Activated B cell treated with CpG ODN at 0.5 μM for 24 hours (primary cell): ENCODE results near the gene TMC5. TPM values are rescaled to one million over a fixed set of nuclear protein-coding genes. Genes with fewer than 3 reads are reported as not detected.

Source experiments
- ATAC-seq: fragments of 200-7000 bp; cut with Tn5 transposase; one replicate; pipeline ENCODE4 v1.10.0; 2021; ENCODE audit warnings: low read depth, mild to moderate bottlenecking, moderate library complexity
- CTCF ChIA-PET: fragments of 350-600 bp; sonication (Branson Sonifier 250); formaldehyde crosslinking; loops from one replicate; lab custom pipeline; 2021; ENCODE audit warnings: antibody characterized with exemption; lab: Charles Lee
- POLR2A ChIA-PET: fragments of 350-600 bp; sonication (Branson Sonifier 250); formaldehyde crosslinking; loops from one replicate; lab custom pipeline; 2021; ENCODE audit warnings: antibody characterized with exemption; lab: Charles Lee
- DNase-seq: peaks from one replicate; pipeline ENCODE4 v3.0.0; 2022
- H3K27ac Mint-ChIP-seq: one replicate; pipeline ENCODE4 v1.8.0; 2020; ENCODE audit warnings: mixed read lengths
- H3K27me3 Mint-ChIP-seq: one replicate; pipeline ENCODE4 v1.8.0; 2021; ENCODE audit warnings: mixed read lengths
- H3K36me3 Mint-ChIP-seq: one replicate; pipeline ENCODE4 v1.8.0; 2021; ENCODE audit warnings: low read depth, mixed read lengths
- H3K4me1 Mint-ChIP-seq: one replicate; pipeline ENCODE4 v1.8.0; 2021; ENCODE audit warnings: mixed read lengths
- H3K4me3 Mint-ChIP-seq: one replicate; pipeline ENCODE4 v1.8.0; 2020; ENCODE audit warnings: mild to moderate bottlenecking, mixed read lengths
- H3K9me3 Mint-ChIP-seq: one replicate; pipeline ENCODE4 v1.8.0; 2020; ENCODE audit warnings: mixed read lengths
- intact Hi-C: fragments of 100-400 bp; cut with micrococcal nuclease; formaldehyde crosslinking; loops from one replicate; pipeline ENCODE4 v1.15.1; 2024
- total RNA-seq: library from RNA; stranded (reverse); gene quantifications from 2 replicates; pipeline ENCODE4 v1.2.3, GENCODE V29; 2022
- TF ChIP-seq, protein P1 (sequence below): fragments of 200-600 bp; IDR thresholded peaks from one replicate; pipeline ENCODE4 v1.8.0; 2022; ENCODE audit warnings: antibody characterized with exemption, mild to moderate bottlenecking

The TMC5 gene
- total RNA-seq, 1 donor from 2014 or later, result not detected

DNA sequence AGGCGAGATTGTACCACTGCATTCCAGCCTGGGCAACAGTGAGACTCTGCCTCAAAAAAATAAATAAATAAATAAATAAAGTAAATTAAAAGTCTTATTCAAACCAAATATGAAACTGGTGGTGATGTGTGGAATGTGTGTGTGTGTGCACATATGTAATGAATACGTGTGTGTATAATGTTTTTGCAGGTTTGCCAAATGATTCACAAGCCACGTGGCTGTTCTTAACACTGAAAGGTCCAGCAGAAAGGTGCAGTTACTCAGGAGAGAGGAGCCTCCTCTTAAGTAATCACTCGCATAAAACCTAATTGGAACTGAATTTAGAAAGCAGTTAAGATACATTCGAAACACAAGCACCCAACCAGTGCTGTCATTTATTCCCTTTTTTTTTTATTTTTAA lies 81.3 kb downstream of the TMC5 start:
- intact Hi-C loops, result no loop called here
- Mint-ChIP-seq H3K4me1 (peaks cover 4% of the 10 kb centered on the region), H3K4me3 (no peak overlapping the region), H3K27ac (no peak overlapping the region), H3K27me3 (no peaks in the 10 kb centered on the region), H3K9me3 (no peaks in the 10 kb centered on the region), H3K36me3 (peaks cover 54% of the 10 kb centered on the region)
- TF ChIP-seq, protein P1, sequence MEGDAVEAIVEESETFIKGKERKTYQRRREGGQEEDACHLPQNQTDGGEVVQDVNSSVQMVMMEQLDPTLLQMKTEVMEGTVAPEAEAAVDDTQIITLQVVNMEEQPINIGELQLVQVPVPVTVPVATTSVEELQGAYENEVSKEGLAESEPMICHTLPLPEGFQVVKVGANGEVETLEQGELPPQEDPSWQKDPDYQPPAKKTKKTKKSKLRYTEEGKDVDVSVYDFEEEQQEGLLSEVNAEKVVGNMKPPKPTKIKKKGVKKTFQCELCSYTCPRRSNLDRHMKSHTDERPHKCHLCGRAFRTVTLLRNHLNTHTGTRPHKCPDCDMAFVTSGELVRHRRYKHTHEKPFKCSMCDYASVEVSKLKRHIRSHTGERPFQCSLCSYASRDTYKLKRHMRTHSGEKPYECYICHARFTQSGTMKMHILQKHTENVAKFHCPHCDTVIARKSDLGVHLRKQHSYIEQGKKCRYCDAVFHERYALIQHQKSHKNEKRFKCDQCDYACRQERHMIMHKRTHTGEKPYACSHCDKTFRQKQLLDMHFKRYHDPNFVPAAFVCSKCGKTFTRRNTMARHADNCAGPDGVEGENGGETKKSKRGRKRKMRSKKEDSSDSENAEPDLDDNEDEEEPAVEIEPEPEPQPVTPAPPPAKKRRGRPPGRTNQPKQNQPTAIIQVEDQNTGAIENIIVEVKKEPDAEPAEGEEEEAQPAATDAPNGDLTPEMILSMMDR, result no peak
- ChIA-PET CTCF (no interaction called here), POLR2A (no interaction called here)
- no peak for ATAC-seq
- no peak for DNase-seq

DNA sequence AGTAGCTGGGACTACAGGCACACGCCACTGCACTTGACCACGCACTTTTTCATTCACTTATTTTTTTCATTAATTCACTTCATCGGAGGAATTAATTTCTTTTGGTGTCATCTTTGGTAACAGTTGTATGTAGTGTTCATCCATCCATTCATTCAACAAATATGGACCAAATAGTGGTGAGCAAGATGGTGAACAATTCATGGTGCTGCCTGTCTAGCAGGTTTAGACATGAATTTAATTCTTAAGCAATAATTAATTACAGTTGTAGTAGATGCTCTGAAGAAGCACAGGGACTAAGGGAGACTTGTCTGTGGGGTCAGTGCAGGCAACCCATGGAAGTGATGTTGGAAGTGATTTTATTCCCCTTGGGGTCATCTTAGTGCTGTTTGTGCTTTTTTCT lies 81.8 kb downstream of the TMC5 start:
- TF ChIP-seq, protein P1, result no peak
- H3K9me3 Mint-ChIP-seq, result no peaks in the 10 kb centered on the region
- POLR2A ChIA-PET, result no interaction called here
- peaks cover 59% of the 10 kb centered on the region for H3K36me3 Mint-ChIP-seq
- H3K4me1 Mint-ChIP-seq, result no peaks in the 10 kb centered on the region
- DNase-seq (no peak), ATAC-seq (no peak)
- H3K27me3 Mint-ChIP-seq, result no peaks in the 10 kb centered on the region
- intact Hi-C loops, result no loop called here
- H3K27ac Mint-ChIP-seq, result no peak overlapping the region
- H3K4me3 Mint-ChIP-seq, result no peak overlapping the region
- CTCF ChIA-PET, result interaction anchor here (7.0 kb wide), 1 partner anchor 109 kb away, joined by 59 read pairs; no protein-coding TSS in a partner anchor

DNA sequence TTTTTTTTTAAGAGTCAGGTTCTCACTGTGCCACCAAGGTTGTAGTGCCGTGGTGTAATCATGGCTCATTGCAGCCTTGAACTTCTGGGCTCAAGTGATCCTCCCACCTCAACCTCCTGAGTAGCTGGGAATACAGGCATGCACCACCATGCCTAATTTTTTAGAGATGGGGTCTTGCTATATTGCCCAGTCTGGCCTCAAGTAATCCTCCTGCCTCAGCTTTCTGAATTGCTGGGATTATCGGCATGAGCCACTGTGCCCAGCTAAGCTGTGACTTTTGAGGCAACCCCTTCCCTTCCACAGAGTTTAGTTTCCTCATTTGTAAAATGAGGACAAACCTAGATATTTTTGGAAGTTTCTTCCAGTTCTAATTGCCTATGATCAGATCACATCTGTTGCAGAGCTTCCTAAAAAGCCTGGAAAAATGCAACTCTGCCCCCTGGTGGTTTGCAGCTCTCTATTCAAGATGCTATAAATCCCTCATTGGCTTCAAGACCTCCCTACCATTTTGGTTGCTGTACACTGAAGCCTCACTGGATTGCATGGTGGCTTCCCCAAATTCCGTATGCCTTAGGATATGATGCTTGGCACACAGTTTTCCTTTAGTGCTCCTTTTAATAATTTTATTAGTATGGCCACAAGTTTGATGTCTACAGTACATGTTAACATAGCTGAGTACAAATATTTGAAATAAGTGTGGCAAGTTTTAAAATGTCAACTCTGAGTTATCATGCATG lies 84.9 kb downstream of the TMC5 start:
- Mint-ChIP-seq H3K4me1 (no peaks in the 10 kb centered on the region), H3K27ac (no peak overlapping the region), H3K9me3 (no peaks in the 10 kb centered on the region), H3K36me3 (peaks cover 80% of the 10 kb centered on the region), H3K27me3 (no peaks in the 10 kb centered on the region), H3K4me3 (no peak overlapping the region)
- DNase-seq (peak; percentile 34), ATAC-seq (peak; percentile 56)
- ChIA-PET CTCF (interaction anchor here (0.6 to 7.0 kb wide), 15 partner anchors 8 to 707 kb away, joined by 3 to 69 read pairs (median 4); partner anchors contain the start of genes CCP110 and VPS35L), POLR2A (no interaction called here)
- TF ChIP-seq, protein P1, result peak; percentile 51
- intact Hi-C loops, result loop anchor here (1.0 kb wide), 4 partner anchors 113 to 416 kb away; partner anchors contain the start of gene SYT17

DNA sequence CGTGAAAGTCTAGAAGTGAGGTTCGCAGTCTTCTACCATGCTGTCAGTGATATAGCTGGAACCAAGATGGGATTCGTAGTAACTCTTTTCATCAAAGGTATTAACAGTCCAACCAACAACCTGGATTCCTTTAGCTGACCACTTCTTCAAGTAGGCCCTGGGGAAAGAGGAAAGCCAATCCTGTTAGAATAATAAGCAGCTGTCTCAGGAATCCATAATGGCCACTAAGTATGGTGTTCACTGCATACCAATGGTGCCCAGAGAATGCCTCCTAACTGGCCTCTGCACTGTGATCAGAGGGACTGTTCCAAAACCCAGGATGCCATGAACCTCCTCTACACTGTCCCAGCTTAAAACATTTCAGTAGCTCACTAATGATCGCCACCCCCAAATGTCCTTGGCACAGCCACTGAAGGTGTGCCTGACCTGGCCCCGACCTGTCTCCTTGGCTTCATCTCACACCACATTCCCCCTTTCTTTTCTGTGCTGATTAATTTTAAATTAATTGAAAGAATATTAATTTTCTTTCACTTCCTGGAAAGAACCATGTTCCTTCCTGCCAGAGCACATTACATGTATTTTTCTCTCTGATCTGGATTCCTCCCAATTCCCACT lies 85.9 kb downstream of the TMC5 start:
- ATAC-seq (no peak), DNase-seq (no peak)
- Mint-ChIP-seq H3K9me3 (no peaks in the 10 kb centered on the region), H3K4me1 (no peaks in the 10 kb centered on the region), H3K27me3 (no peaks in the 10 kb centered on the region), H3K27ac (no peak overlapping the region), H3K36me3 (peaks cover 80% of the 10 kb centered on the region), H3K4me3 (no peak overlapping the region)
- CTCF ChIA-PET, result interaction anchor here (1.0 to 7.0 kb wide), 11 partner anchors 9 to 708 kb away, joined by 3 to 69 read pairs (median 5); partner anchors contain the start of gene VPS35L
- TF ChIP-seq, protein P1, result no peak
- intact Hi-C loops, result no loop called here
- POLR2A ChIA-PET, result no interaction called here
